Peyer's patch (tissue), 4 donors: ENCODE results near the gene SIGLEC9.

ENCODE experiments used
- CTCF ChIP-seq, 6 experiments: fragments of 450-650 bp in 4 of 6; fragments of 200-600 bp in 2 of 6; sonication (generic) in 1 of 6; IDR thresholded peaks; one replicate each; pipeline ENCODE4 v1.5.1; 2017 to 2019; ENCODE audit warnings: antibody characterized with exemption in 6 of 6, mild to moderate bottlenecking in 3 of 6, moderate library complexity in 1 of 6
- POLR2A ChIP-seq, 2 donors: fragments of 450-650 bp; IDR thresholded peaks; one replicate each; pipeline ENCODE4 v1.5.1; 2017; ENCODE audit warnings: antibody characterized with exemption in 2 of 2, mild to moderate bottlenecking in 2 of 2, moderate library complexity in 2 of 2

GRCh38 chr19:51161266-51161665 lies 36.6 kb downstream of the SIGLEC9 start:
- no peak for TF ChIP-seq POLR2A (IDR thresholded peaks at IDR 0.05)
- no peak for TF ChIP-seq CTCF (IDR thresholded peaks at IDR 0.05)
